Ishikawa (cell line): ENCODE results near the gene NUAK1.

Experiments used
- CREB1 ChIP-seq: IDR thresholded peaks from 2 replicates; pipeline ENCODE4 v1.6.1; 2012; ENCODE audit warnings: low read depth
- REST ChIP-seq: IDR thresholded peaks from 2 replicates; pipeline ENCODE4 v1.6.1; 2012; ENCODE audit warnings: low read depth, mild to moderate bottlenecking
- TAF1 ChIP-seq: IDR thresholded peaks from 2 replicates; pipeline ENCODE4 v1.6.1; 2012; ENCODE audit warnings: low read depth, mild to moderate bottlenecking
- YY1 ChIP-seq: IDR thresholded peaks from 2 replicates; pipeline ENCODE4 v1.6.1; 2012; ENCODE audit warnings: low read depth

GRCh38 chr12:106029532-106029931, 109.2 kb downstream of the NUAK1 start:
- TF ChIP-seq REST (no peak), YY1 (no peak), CREB1 (no peak), TAF1 (no peak)
